ENCODE data around the gene SNX5.

GRCh38 chr20:17953935-17954334 lies 14.7 kb downstream of the SNX5 start:
- TF ChIP-seq EP300 (IDR thresholded peaks at IDR 0.05) (no peak), CTCF (IDR thresholded peaks at IDR 0.05) (no peak)

Measured in suprapubic skin (tissue), 3 donors.